HG02571 (cell line): ENCODE measurements around the gene SNX6.
"Not testable (repeated sequence)": the region's sequence is repeated elsewhere in the genome, so short reads cannot be mapped to it uniquely, and the experiment has no call there.

ENCODE experiments used
- ATAC-seq: cut with Tn5 transposase; IDR thresholded peaks from one replicate; pipeline ENCODE4 v1.9.1; 2021; ENCODE audit warnings: mild to moderate bottlenecking, moderate library complexity; ENCODE audit not compliant: unreplicated experiment

Gene SNX6

DNA sequence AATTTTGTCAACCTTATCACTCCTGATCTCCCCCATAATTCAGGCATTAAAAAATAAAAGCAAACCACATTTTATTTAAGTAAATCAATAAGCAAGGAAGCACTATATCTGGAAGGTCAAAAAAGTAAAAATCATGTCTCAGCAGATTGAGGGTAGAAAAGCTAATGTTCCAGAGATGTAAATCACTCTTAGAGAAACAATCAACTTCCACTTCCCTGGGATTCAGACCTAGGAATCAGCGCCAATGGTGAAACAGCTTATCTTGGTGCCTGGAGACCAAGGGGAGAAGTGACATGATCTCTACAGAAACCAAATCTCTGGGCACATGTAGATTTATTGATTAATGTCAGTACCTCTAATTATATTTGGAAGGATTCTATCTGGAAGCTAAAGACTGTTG lies 10.9 kb upstream of the SNX6 start:
- ATAC-seq, result no peak

DNA sequence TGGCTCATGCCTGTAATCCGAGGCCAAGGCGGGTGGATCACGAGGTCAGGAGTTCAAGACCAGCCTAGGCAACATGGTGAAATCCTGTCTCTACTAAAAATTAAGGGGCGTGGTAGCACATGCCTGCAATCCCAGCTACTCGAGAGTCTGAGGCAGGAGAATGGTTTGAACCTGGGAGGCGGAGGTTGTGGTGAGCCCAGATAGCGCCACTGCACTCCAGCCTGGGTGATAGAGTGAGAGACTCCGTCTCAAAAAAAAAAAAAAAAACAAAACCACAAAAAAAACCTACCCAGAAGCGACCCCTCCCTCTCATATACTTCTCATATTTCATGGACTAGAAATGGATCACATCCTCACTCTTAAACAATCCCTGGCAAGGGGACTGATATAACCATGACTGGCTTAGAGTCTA lies 4.4 kb upstream of the SNX6 start:
- ATAC-seq, result not testable (repeated sequence)

DNA sequence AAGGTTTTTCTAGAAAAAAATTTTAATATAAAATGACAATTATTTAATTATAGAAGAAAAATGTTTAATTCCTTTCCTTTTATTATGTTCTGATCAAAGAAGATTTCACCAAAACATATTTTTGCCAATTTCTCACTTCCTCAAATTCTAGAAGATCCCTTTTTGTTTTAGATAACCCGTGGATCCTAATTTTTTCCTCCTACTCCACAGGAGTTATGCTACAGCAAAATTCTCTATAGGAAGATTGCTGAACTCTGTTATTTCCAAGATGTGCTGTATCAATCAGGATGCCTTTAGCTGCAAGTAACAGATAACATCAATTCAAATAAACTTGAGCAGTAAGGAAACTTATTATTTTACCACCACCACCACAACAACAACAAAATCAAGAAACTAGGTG lies 3.8 kb upstream of the SNX6 start:
- no peak for ATAC-seq

DNA sequence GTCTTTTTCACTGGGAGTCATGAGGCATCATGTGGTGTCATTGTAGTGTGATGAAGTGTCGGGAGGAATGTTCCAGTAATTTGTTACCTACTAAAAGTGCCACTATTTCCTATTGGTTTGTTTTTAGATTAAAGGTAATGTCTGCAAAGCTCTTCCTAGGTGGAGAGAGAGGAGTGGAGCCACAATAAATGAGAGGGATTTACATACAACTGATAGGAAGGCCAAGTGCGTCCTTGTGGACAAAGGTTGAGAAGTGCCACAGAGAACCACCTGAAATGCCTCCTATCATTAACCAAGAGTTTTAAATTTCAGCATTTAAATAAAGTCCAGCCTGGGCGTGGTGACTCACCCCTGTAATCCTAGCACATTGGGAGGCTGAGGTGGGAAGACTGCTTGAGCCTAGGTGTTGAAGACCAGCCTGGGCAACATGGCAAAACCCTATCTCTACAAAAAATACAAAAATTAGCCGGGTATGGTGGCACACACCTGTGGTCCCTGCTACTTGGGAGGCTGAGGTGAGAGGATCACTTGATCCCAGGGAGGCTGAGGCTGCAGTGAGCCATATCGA lies 2.5 kb upstream of the SNX6 start:
- no peak for ATAC-seq

DNA sequence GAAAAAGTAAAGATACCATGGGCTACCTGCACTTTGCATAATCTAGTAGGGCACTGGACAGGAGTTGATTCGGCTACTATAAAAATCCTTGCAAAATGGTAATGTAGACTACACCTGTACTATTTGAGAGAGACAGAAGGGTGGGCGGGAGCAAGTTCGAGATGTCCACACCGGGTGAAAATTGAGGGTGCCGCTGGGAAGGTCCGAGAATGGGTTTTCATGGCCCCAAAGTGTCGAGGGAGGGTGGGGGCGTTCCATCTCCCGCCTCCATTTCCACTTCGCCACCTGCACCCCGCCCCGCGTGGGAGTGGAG lies 648 bp downstream of the SNX6 start:
- ATAC-seq, result peak; percentile 16

DNA sequence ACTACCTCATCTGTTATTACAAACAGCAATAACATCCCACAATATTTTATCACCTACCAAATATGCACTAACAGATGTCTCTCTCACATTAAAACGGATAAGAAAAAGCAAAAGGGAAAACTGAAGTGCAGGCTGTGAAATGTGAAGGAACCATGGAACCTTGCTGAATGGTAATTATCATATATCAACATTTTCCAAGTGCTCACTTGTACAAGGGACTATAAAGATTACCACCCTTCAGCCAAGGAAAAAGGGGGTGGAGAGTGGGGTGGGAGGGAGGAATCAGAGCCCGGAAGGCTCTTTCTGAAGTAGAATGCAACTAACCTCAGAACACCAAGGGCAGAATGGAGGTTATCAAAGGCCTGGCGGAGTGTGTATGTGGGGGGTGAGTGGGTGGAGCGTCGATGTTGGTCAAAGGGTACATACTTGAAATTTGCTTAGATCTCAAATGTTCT lies 1.2 kb downstream of the SNX6 start:
- ATAC-seq, result no peak

DNA sequence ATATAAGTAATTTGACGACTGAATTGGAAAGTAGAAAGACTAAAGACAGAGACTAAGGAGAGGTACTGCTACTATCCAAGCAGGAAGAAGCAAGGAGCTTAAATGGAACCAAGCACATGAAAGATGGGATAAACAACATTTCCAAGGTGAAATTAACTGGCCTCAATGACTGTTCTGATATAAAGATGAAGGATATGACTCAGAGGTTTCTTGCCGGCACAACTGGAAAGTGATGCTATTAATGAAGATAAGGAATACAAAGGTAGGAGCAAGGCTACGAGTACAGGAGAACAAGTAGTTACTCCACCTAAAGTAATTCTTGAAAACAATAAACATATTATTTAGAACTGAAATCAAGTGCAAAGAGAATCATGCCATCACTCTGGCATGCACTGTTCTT lies 6.4 kb downstream of the SNX6 start:
- ATAC-seq, result no peak

DNA sequence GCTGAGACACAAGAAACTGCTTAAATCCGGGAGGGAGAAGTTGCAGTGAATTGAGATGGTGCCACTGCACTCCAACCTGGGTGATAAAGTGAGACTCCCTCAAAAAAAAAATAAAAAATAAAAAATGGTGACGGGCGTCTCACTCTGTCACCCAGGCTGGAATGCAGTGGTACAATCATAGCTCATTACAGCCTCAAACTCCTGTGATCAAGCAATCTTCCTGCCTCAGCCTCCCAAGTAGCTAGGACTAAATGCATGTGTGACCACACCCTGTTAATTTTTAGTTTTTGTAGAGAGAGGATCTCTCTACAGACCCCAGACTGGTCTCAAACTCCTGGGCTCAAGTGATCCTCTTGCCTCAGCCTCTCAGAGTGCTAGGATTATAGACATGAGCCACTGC lies 9.1 kb downstream of the SNX6 start:
- ATAC-seq, result no peak

DNA sequence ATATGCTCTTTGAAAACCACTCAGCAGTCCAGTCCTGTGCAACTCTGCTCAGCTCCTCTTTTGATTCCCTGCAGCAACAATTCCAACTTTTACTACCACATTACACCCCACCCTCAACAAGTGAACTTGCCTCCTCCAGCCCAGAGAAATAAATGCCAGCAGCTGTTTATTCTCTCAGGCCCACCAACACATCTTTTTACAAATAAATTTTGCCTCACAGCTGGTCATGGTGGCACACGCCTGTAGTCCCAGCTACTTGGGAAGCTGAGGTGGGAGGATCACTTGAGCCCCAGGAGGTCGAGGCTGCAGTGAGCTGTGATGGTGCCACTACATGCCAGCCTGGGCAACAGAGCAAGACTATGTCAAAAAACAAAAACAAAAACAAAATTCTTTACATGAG lies 9.8 kb downstream of the SNX6 start:
- ATAC-seq, result no peak

DNA sequence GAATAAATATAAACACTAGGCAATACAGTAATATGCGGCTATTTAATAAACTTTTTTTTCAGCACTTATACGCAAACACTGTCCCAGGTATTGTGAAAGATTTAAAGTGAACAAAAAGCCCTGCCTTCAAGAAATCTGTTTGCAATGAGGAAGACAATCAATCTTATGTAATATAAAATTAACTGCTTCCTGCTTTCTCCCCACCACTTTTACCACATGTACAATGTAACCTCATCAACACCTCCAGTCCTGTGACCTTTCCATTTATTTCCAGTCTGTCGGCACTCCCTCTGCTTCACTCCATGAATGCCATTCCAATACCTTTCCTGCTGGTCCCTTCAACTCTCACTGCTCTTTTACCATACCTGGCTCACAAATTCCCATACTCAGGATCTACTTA lies 10.5 kb downstream of the SNX6 start:
- no peak for ATAC-seq

DNA sequence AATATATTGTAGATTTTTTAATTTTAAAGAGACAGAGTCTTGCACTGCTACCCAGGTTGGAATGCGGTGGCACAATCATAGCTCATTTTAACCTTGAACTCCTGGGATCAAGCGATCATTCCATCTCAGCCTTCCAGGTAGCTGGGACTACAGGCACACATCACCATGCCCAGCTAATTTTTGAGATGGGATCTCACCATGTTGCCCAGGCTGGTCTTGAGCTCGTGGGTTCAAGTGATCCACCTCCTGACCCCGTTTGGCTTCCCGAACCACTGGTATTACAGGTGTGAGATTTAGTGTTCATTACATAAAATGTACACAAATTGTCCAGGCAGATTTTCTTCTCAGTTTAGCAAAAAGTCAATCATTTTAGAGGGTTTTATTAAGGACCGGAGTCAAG lies 13.6 kb downstream of the SNX6 start:
- no peak for ATAC-seq

DNA sequence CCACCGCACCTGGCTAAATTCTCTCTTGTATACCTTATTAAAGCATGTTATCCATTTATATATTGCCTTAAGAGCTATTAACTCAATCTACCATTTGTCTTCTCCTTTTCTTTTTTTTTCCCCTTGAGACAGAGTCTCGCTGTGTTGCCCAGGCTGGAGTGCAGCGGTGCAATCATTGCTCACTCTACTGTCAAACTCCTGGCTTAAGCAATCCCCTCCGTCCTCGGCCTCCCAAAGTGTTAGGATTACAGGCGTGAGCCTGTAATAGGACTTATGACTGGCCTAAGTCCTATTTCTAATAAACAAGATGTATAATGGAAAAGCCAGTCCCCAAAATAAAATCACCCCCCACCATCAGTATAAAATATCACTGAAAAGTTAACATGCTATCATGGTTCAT lies 14.4 kb downstream of the SNX6 start:
- ATAC-seq, result no peak

DNA sequence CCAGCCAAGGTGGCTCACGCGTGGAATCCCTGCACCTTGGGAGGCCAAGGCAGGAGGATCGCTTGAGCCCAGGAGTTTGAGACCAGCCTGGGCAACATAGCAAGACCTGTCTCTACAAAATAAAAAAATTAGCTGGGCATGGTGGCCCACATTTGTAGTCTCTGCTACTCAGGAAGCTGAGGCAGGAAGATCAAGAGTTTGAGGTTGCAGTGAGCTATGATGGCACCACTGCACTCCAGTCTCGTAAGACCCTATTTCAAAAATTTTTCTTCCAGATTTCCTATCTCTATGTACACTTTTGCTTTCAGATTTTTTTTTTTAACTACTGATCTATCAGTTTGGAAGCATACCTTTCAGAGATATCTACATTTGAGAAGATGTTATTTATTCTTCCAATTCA lies 15.3 kb downstream of the SNX6 start:
- no peak for ATAC-seq

DNA sequence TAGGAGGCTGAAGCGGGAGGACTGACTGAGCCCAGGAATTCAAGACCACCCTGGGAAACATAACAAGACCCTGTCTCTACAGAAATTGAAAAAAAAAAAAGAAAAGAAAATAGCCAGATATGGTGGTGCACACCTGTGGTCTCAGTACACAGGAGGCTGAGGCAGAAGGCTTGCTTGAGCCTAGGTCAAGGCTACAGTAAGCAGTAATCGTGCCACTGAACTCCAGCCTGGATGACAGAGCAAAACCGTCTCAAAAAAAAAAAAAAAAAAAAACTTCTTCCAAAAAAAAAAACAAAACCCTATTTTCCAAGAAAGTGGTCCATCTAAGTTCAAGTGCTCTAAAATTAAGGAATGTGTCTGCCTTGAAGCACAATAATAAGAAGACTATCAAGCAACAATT lies 19.8 kb downstream of the SNX6 start:
- ATAC-seq, result no peak

DNA sequence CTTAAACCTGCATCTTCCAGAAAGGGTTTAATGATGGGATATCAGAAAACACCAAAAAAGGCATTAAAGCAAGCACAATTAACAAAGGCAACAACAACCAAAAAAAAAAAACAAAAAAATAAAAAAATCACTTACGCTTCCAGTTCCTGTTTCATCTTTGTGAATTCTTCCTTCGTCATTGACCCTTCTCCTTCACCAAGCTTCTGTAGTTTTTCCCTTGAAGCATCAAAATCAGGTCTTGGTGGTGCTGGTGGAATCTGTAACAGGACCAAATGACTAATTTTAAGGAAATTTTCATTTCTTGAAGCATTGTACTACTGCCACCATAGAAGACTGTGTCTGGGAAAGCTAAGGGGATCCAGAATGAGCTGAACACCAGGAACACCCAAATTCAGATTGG lies 24.5 kb downstream of the SNX6 start:
- ATAC-seq, result no peak

DNA sequence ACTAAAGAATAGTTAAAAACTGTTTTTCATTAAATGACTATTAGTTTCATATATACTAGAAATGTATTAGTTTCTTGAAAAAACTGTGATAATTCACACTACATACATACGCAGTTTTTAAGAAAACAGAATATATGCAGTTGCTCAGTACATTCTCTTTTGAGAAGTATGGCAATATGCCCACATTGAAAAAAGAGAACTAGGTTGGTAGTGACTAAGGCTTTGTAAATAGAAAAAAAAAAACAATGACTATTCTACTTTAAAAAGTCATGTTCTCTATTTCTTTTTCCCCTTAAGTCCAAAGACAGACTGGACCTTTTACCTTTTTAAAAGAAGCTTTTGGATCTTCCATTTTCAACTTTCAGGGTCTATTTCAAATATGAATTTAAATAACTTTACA lies 25.0 kb downstream of the SNX6 start:
- ATAC-seq, result no peak

DNA sequence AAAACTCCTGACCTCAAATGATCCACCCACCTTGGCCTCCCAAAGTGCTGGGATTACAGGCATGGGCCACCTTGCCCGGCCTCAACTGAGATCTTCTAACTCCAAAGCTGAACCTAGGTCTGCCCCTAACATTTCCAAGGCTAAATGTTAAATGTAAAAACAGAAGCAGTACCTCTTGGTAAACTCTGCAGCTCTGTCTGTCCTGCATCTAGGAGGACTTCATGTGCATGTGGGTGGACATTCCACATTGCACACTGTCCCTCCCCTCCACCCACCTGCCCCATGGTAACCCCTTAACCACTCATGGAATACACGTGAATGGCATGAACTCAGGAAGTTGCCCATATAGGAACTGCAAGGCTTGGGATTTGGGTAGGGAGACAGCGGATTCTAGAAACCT lies 33.1 kb downstream of the SNX6 start:
- no peak for ATAC-seq

DNA sequence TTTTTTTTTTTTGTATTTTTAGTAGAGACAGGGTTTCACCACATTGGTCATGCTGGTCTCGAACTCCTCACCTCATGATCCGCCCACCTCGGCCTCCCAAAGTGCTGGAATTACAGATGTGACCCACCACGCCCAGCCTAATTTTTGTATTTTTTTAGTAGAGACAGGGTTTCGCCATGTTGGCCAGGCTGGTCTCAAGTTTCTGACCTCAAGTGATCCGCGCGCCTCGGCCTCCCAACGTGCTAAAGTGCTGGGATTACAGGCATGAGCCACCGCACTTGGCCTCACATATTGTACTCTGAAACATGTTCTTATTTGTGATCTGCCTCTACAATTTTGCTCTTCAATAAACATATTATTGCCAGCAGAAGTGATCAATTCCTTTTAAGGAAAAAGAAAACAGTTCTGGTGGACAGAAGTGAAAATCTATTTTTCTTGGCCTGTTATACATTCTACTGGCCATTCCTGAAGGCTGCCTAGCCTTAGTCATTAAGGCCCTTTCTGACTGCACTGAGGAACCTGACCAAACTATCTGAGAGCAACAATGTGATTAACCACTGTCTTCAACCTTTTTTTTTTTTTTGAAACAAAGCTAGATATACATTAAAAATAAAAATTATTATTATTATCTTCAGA lies 36.1 kb downstream of the SNX6 start:
- no peak for ATAC-seq

DNA sequence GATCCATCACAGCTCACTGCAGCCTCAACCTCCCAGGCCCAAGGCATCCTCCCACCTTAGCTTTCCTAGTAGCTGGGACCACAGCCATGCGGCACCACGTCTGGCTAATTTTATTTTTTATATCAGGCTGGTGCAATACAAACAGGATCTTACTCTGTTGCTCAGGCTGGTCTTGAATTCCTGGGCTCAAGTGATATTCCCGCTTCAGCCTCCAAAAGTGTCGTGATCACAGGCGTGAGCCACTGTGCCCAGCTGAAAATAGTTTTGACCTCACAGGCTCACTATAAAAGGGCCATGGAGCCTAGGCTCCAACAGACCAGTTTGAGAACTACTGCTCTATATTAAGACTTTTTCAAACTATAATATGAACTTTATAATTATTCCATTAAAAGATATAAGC lies 37.3 kb downstream of the SNX6 start:
- no peak for ATAC-seq

DNA sequence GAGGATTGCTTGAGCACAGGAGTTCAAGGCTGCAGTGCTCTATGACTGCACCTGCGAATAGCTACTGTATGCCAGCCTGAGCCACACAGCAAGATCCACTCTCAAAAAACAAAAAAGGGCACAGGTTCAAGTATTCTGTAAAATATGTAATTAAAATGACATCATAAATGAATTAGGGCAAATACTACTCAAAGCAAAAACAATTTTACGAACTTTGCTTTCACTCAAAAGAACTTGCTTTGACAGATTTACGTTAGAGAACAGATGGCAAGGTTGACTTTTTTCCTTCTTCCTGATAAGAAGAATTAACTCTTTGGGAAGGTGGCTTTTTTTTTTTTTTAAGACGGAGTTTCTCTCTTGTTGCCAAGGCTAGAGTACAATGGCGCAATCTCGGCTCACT lies 46.4 kb downstream of the SNX6 start:
- ATAC-seq, result no peak

DNA sequence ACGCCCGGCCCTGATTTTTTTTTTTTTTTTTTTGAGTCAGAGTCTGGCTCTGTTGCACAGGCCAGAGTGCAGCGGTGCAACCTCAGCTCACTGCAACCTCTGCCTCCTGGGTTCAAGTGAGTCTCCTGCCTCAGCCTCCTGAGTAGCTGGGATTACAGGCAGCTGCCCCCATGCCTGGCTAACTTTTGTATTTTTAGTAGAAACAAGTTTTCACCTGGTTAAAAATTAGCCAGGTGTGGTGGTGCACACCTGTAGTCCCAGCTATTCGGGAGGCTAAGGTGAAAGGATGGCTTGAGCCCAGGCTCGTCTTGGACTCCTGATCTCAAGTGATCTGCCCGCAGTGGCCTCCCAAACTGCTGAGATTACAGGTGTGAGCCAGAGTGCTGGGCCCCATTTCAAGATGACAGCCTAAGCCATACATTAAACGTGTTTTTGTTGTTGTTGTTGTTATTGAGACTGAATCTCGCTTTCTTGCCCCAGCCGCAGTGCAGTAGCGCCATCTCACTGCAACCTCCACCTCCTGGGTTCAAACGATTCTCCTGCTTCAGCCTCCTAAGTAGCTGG lies 47.7 kb downstream of the SNX6 start:
- ATAC-seq, result no peak

DNA sequence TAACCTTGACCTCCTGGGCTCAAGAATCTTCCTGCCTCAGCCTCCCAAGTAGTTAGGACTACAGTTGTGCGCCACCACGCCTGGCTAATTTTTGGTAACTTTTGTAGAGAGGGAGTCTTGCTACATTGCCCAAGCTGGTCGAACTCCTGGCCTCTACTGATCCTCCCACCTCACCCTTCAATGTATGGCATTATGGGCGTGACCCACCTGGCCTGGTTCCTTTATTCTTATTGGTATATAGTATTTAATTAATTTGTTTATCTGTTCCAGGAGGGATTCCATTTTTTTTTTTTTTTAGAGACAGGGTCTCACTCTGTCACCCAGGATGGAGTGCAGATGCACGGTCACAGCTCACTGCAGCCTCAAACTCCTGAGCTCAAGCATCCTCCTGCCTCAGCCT lies 49.6 kb downstream of the SNX6 start:
- no peak for ATAC-seq

DNA sequence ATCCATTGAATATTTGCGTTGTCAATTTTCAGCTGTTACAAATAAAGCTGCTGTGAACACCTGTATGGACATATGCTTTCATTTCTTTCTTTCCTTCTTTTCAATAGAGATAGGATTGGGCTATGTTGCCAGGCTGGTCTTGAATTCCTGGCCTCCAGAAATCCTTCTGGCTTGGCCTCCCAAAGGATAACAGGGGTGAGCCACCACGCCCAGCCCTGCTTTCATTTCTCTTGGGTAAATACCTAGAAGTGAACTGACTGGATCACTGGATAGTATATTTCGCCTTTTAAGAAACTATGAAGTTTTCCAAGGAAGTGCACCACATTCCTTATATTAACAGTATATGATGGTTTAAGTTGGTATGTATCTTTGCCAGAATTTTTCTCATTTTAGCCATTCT lies 58.2 kb downstream of the SNX6 start:
- no peak for ATAC-seq
